GM19468 (cell line): ENCODE results near the gene NFATC2.

Experiments
- ATAC-seq: cut with Tn5 transposase; IDR thresholded peaks from one replicate; pipeline ENCODE4 v1.9.1; 2021; ENCODE audit warnings: mild to moderate bottlenecking, moderate library complexity, moderate number of reproducible peaks; ENCODE audit not compliant: unreplicated experiment; ENCODE audit errors: extremely low read depth

Gene NFATC2

DNA sequence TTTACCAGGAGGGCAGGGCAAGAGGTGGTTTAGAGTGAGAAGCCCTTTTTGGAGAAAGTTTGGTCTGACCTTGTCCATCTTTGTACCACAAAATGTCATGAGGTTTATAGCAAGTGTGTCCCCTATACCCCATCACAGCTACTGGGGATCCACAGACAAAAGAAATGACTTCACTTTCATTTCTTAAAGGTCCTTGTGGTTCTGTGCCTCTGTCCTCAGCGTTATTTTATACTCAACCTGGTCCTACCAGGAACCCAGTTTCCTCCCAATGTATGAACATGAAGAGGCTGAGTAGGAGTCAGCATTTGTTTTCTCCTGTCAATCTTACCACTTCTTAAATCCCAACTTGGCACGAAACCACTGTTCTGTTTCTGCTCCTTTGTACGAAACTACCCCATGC, 157.6 kb downstream of the NFATC2 start:
- ATAC-seq: no peak

DNA sequence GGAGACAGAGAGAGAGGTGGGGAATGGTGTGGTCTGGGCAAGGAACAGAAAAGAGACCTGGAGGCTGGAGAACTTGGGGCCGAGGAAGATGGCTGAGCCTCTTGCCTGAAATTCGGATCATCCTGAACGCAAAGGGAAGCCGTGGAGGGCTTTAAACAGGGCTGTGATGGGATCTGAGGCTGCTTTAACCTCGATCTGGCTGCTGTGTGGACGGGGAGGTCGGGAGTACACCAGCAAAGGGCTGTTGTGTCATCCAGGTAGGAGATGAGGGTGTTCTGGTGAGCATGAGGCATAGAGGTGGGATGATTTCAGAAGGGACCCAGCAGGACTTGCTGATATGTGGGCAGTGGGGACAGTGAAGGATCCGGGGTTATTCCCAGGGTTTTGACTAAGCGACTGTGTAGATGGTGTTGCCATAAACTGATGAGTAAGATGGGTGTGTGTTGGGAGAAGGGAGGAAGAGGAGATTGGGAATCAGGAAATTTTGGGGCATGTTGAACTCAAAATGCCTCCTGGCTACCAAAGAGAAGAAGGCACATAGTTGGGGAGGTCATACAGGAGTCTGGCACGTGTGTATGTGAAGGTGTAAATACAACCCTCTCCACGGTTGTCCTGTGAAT, 158.5 kb downstream of the NFATC2 start:
- ATAC-seq: no peak

DNA sequence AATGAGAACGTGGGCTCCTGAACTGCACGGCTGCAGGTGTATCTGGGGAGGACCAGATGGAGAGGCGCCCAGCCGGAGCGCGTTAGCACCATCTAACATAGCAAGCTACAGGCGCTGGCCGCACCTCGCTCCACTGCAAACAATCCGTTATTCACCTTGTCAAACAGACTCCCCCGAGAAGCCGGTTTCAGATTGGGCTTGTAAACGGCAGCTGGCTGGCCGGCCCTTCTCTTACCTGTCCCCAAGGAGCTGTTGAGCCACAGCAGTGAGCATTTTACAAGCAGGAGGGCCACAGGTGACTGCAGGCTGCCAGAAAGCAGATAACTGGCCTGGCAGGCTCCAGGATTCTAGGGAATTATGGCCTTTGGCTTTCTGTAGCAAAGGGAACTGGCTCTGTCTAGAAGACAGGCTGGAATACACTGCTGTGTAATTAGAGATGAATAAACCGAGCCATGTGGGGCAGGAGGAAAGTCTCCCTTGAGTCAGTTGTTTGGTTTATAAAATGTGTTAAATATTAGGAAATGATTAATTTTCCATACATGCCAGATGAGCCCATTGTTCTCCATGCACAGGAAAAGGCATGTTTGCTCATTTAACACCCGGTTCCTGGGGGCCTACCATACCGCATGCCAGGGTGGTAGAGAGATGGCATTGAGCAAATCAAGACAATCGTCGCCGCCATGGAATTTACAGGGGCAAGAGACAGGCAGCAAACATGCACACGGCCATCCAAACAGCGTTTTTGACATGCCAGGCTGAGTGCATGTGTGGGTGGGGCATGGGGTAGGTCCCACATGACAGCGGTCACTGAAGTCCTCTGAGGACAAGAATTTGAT, 159.3 kb downstream of the NFATC2 start:
- ATAC-seq: no peak

DNA sequence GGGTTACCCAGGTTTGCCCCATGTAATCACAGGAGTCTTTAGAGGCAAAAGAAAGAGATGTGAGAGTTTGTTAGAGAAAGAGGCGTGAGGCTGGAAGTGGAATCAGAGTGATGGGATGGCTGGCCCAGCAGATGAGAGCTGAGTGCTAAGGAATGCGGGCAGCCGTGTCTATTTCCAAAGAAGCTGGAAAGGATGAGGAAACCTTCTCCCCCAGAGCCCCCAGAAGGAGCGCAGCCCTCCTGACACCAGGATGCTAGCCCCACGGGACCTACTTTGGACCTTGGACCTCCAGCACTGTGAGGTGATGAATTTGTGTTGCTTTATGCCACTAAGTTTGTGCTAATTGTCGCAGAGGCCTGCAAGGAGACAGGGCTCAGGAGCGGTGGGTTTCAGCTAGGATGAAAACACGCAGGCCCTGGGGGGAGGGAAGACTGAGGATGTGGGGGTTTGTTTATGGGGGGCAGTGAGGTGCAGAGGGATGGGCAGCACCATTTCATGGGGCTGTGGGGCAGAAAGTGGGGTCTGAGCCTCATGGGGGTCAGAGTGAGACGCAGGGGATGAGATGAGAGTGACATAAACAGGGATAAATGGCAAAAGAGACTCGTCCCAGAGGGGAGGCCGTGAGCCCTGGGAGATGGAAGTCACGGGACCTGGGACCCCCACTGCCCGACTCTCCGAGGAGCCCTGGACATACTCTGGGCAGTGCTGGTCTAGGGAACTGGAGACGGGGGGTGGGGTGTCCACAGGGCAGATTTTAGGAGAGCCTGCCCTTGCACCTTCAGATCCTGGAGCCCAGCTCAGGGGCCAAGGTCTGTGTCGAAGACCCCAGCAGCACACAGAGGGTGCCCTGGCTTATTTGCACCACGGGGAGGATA, 160.2 kb downstream of the NFATC2 start:
- ATAC-seq: no peak

DNA sequence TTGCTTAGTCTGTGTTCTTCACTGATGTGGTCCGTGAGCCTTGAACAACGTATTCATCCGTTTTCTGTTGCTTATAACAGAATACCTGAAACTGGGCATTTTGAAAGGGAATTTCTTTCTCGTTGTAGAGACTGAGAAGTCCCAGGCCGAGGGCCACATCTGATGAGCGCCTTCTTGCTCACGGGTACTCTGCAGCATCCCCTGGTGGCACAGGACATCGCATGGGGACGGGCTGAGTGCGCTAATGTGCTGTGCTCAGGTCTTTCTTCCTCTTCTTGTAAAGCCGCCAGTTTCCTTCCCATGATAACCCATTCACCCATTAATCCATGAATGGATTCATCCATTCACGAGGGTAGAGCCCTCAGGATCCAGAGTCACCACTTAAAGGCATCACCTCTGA, 161.0 kb downstream of the NFATC2 start:
- no peak for ATAC-seq

DNA sequence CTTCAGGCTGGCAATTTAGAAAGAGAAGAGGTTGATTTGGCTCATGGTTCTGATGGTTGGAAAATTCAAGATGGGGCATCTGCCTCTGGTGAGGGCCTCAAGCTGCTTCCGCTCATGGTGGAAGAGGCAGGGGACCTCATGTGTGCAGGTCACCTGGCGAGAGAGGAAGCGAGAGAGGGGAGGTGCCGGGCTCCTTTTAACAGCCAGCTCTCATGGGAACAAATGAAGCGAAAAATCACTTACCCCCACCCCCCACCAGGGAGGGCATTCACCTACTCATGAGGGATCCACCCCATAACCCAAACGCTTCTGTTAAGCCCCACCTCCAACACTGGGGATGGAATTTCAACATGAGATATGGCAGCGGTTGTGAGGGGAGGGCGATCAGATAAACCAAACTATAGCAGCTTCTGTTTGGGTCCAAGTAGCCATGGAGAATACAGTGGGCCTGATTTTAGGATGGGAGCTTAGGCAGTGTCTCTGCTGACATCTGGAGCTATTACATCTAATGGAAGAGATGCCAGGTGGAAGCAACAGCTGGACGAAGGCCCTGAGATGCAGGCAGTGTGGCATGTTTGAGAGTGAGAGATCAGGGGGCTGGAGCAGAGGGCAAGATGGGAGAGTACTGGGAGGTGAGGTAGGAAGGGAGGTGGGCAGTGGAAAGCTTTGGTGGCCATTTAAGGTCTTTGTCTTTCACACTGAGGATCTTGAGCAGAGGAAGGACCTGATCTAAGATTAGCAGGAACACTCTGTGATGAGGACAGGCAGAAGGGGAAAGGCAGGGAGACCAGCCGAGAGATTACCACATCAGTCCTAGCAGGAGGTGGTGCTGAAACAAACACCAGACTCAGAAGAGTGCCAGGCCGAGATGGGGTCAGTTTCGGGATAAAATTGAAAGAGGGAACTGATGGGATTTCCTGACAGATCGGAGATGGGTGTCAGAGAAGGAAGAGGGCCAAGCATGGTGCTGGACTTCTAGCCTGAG, 161.8 kb downstream of the NFATC2 start:
- ATAC-seq: no peak

DNA sequence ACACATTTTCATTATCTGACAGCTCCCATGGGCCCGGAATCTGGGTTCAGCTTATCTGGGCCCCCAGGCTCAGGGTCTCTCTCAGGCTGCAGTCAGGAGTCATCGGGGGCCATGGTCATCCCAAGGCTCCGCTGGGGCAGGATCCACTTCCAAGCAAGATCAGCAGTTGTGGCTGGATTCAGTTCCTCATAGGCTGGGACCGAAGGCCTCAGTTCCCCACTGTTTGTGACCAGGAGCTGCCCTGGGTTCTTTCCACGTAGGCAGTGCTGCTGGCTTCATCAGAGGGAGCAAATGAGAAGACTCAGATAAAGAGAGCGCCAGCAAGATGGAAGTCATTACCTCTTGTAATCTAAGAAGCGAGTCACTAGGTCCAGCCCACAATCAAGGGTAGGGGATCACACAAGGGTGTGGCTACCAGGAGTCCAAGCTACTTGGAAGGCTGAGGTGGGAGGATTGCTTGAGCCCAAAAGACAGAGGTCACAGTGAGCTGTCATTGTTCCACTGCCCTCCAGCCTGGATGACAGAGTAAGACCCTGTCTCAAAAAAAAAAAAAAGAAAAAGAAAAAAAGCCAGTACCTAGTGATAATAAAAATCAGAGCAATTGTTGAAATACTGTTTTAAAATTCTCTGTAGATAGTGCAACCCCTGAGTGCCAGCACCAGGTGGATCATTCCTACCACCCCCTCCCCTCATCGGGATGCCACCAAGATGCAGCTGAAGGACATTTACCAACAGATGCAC, 162.7 kb downstream of the NFATC2 start:
- no peak for ATAC-seq

DNA sequence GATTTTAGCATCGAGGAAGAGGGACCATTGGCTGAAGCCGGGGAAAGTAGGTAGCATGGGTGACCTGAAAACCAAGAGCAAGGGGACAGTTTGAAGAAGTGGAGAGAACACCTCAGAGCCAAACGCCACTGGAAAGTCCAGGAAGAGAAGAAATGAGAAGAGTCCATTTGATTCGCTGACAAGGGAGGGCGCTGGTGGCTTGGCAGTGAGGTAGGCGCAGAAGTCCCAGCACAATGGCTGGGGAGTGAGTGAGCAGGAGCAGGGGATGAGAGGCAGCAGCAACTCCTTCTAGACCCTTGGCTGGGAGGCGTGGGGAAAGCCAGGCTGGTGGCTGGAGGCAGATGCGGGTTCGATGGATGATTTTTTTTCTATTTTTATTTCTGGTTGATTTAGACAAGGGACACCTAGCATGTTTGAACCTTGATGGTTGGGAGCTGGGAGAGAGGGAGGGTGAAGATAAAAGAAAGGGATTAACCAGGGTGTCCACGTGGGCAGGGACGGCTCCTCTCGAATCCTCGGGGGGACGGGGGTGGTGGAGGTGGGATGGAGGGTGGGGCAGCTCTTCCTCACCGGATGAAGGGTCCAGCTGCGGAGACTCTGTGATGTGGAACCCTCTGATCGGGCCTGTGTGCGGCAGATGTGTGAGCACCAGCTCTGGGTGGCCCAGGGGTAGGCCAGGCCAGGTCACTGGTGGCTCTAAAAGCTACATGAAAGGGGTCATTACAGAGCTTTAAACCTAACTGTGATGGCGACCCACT, 164.2 kb downstream of the NFATC2 start:
- ATAC-seq: no peak

DNA sequence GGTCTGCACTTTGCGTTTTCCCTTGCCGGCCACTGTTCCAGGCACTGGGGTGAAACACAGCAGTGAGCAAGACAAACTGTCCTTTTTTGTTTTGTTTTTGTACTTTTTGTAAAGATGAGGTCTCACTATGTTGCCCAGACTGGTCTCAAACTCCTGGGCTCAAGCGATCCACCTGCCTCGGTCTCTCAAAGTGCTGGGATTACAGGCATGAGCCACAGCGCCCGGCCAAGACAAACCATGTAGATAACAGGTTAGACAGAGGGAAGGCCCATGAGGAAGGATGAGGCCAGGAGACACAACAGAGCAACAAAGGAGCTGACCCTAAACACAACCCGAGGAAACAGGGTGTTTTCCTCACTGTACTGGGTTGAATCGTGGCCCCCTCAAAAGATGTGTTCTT, 165.4 kb downstream of the NFATC2 start:
- no peak for ATAC-seq

DNA sequence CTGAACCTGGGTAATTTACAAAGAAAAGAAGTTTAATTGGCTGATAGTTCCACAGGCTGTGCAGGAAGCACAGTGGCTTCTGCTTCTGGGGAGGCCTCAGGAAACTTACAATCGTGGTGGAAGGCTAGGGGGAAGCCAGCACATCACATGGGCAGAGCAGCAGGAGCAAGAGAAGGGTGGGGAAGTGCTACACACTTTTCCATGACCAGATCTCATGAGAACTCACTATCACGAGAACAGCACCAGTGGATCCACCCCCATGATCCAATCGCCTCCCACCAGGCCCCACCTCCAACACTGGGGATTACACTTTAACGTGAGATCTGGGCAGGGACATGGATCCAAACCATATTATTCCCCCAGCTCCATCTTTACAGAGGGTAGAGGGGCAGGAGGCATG, 166.4 kb downstream of the NFATC2 start:
- ATAC-seq: no peak

DNA sequence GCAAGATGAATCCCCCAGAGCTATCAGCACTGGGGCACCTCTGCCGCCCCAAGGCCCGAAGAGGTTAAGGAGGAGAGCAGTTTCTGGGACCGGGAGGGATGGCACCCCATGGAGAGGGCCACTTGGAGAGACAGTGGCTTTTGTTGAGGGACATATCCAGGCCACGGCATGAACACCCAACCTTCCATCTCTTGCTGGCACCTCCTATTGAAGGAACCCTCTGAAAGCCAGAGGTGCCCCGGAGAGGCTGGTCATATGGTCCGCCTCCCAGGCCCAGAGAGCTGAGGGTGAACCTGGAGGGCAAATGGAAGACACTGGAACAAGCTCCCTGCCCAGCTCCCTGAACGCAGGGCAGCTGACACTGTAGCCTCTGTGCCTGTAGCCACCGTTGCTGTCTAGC, 167.0 kb downstream of the NFATC2 start:
- no peak for ATAC-seq

DNA sequence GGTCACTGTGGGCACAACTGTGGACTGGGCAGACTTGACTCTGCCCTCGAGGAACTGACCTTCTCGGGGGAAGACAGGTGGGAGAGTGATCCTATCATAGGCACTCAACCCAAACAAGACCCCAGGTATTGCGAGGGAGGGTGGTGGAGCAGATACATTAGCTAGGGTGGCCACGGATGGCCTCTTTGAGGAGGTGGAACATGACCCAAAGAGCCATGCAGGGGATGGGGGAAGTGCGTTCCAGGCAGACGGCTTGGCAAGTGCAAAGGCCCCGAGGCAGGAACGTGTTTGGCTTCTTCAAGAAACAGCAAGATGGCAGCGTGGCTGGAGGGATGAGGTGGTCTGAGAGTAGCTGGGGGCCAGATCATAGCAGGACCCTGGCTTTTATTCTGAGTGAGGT, 167.6 kb downstream of the NFATC2 start:
- no peak for ATAC-seq

DNA sequence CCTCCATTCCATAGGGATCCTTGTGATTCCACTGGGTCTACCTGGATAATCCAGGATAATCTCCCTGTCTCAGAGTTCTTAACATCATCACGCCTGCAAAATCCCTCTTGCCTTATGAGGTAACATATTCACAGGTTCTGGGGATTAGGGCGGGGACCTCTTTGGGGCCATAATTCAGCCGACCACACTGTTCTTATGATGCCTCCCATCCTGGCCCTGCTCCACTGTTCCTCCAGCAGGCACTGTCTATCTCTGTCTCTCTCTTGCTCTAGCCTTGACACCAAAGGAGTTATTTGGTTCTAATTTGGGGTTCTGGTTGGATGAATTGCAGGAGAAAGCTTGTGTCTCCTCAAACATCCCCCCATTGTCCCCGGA, 168.1 kb downstream of the NFATC2 start:
- ATAC-seq: no peak

DNA sequence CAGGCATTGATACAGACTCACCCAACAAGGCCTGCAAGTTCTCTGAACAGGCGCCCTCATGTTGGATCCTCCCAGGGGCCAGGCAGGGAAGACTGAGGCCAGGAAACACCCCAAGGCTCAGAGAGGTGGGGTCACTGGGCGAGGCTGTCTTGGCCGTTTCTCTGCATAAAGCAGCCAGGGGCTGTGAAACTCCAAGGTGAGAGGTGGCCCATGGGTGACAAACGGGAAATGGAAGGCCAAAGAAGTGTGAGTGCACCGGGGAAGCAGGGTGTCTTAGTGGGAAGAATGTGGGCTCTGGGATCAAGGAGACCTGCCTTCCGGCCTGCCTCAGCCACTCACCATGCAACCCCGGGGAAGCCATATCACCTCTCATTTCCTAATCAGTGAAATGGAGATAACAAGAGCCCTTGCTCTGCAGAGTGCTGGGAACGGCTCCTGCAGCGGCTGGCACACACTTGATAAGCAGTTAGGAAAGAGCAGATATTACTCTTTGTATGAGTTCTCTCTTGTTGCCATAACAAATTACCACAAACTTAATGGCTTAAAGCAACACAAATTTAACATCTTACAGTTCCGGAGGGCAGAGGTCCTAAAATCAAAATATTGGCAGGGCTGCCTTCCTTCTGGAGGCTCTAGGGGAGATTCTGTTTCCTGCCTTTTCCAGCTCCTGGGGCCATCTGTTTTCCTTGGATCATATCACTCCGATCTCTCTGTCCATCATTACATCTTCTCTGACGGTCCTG, 168.6 kb downstream of the NFATC2 start:
- no peak for ATAC-seq

DNA sequence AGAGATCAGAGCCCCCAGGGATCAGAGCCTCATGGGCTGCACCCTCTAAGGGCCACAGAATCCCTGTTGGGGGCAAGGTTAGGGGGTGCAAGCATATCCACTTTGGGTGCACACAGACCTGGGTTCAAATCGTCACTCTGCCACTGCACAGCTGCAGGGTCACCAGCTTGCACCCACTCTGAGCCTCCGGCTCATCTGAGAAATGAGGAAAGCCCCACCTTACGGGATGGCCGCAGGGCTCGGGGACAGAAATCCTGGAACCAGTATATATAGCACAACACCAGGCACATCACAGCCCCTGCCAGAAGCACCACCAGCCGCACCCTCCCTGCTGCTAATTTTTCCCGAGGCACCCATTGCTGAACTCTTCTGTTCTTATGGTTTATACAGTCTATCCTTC, 169.6 kb downstream of the NFATC2 start:
- no peak for ATAC-seq

DNA sequence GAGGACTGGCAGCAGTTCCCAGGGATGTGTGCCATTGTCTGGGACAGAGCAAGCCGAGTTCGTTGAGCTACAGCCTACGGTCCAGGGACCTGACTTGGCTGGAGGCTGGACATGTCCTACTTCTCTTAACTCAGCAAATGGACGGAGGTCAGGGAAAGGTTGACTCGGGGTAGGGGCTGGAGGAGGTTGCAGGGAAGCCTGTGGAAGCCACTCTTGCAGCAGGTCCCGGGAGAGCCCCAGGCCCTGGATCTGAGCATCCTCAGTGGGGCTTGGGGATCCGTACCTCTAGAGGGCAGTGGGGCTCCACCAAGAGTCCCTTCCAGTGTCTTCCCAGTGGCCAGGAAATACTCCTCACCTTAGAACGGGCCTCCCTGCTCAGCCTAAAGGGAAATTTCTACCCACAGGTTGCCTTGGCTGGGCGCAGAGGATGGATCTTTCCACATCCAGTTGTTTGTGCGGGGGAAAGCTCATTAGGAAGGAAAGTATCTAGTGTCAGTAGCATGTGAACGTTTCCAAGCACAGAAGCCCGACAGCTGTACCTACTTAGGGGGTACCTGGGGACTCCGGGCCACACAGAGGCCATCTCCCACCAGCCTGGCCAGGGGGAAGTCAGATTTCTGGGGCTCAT, 170.2 kb downstream of the NFATC2 start:
- ATAC-seq: no peak

DNA sequence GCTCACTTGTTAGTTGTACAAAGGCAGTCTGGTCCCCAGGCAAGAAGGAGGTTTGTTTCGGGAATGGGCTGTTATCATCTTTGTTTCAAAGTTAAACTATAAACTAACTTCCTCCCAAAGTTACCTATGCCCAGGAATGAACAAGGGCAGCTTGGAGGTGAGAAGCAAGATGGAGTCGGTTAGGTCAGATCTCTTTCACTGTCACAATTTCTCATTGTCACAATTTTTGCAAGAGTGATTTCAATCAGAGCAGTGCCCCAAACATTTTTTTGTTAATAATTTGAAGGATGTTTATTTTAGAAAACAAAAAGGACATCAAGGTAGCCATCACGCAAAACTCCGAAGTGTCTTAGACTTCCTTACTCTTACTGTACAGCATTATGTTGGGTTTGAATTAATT, 170.8 kb downstream of the NFATC2 start:
- ATAC-seq: no peak
